GM12873 (cell line): ENCODE measurements around the gene RAD21L1.

Source experiments
- CTCF ChIP-seq: IDR thresholded peaks from 2 replicates; pipeline ENCODE4 v1.5.1; 2012; ENCODE audit warnings: low read depth, mild to moderate bottlenecking, moderate library complexity, low read length, control low read depth; ENCODE audit not compliant: insufficient read depth; ENCODE audit errors: missing control alignments

Gene RAD21L1

GRCh38 chr20:1199964-1200363 is 25.9 kb upstream of the RAD21L1 start:
- TF ChIP-seq CTCF, result no peak

GRCh38 chr20:1202762-1203504 is 22.9 kb upstream of the RAD21L1 start, which contains the start of gene C20orf202:
TSS of gene C20orf202 (plus strand) at chr20:1203454. CDS start at chr20:1203586, 132 bp downstream.
- TF ChIP-seq CTCF, result no peak

GRCh38 chr20:1203630-1204029 is 22.2 kb upstream of the RAD21L1 start:
- no peak for TF ChIP-seq CTCF

- no peak for TF ChIP-seq CTCF
These were observed 21.7 kb upstream of the RAD21L1 start for GRCh38 chr20:1204113-1204512.

- no peak for TF ChIP-seq CTCF
These were observed 21.3 kb upstream of the RAD21L1 start for GRCh38 chr20:1204576-1204975.

- no peak for TF ChIP-seq CTCF
These were observed 20.0 kb upstream of the RAD21L1 start for GRCh38 chr20:1205802-1206201.

GRCh38 chr20:1206366-1207148 is 19.3 kb upstream of the RAD21L1 start:
- no peak for TF ChIP-seq CTCF
